NCI-H460 (cell line): ENCODE measurements around the gene PSMD5. TPM values are rescaled to one million over a fixed set of nuclear protein-coding genes. Genes with fewer than 3 reads are reported as not detected.
A peak's percentile ranks its signal among the peaks of the same experiment; 100 is the strongest.
"Not testable (repeated sequence)": the region's sequence is repeated elsewhere in the genome, so short reads cannot be mapped to it uniquely, and the experiment has no call there.

ENCODE experiments used
- DNase-seq: peaks from one replicate; pipeline ENCODE4 v3.0.0-alpha.2; 2016; ENCODE audit warnings: low read depth; ENCODE audit errors: extremely low read depth
- total RNA-seq: library from RNA; depleted of rRNA; stranded (reverse); fragments of >200 nt; shearing (Covaris generic); gene quantifications from 2 replicates; pipeline ENCODE4 v1.2.3, GENCODE V29; 2014

PSMD5 gene
- total RNA-seq, 1 experiment from 2014 or later: 36.9 TPM

DNA sequence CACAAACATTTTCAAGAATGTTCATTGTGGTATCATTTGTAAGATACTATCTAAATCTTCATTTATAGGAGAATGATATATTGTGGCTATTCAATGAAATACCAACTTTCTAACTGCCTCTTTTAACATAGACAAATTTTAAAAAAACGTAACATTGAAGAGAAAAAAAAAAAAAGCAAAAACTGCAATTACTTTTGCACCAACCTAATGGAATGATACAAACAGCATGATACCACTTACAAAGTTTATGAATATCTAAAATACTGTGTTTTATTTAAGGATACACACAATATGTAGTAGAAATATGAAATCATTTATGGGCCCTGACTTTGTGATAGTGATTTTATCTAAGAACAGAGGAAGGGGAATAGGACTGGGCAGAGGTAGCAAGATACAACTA, 24.1 kb downstream of the PSMD5 start:
- DNase-seq: no peak

DNA sequence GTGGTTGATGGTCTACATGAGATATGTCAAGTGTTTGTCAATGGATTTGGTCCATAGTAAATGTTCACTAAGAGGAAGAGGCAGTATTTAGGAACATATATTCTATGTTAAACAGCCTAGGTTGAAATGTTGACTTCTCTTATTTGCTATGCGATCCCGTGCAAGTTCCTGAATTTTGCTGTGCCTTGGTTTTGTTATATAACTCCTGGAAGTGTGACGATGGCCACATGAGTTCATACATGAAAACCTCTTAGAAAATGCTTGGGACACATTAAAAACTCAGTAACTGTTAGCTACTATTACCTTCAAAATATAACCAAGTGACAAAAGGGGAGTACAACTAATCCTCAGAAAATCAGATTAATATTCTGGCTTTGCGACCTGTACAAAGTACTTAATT, 27.6 kb downstream of the PSMD5 start:
- DNase-seq: no peak

DNA sequence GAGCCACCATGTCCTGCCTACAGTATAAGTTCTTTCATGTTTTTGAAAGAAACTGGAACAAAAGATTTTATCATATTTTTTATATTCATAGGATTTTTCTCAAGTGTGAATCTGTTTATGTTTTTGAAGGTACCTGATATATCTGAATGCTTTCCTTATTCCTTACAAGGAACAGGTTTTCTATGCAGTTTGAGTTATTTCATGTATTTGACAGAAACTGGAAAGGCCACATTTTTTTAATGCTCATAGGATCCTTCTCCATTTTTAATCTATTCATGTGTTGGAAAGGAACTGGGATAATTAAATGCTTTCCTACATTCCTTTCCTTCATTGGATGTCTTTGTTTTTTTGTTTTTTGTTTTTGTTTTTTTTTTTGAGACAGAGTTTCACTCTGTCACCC, 33.8 kb downstream of the PSMD5 start:
- DNase-seq: no peak

DNA sequence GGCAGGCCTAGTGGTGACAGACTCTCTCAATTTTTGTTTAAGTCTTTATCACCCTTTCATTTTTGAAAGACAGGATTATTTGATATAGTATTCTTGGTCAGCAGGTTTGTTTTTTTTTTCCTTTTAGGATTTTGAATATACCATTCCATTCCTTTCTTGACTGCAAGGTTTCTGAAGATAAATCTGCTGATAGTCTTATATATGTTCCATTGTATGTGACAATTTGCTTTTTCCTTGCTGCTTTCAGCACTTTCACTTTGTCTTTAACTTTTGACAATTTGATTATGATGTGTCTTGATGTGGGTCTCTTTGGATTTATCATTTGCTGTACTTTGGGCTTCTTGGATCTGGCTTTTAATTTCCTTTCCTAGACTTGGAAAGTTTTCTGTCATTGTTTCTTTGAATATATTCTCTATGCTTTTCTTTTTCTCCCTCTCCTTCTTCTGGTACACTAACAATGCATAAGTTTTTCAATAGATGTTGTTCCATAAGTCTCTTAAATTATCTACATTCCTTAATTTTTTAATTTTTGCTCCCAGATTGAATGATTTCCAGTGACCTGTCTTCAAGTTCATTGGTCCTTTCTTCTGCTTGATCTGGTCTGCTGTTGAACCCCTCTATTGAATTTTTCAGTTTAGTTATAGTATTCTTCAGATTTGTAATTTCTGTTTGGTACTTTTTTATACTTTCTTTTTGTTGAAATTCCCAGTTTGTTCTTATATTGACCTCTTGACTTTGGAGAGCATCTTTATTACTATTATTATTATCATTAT, 34.9 kb downstream of the PSMD5 start:
- DNase-seq: no peak

DNA sequence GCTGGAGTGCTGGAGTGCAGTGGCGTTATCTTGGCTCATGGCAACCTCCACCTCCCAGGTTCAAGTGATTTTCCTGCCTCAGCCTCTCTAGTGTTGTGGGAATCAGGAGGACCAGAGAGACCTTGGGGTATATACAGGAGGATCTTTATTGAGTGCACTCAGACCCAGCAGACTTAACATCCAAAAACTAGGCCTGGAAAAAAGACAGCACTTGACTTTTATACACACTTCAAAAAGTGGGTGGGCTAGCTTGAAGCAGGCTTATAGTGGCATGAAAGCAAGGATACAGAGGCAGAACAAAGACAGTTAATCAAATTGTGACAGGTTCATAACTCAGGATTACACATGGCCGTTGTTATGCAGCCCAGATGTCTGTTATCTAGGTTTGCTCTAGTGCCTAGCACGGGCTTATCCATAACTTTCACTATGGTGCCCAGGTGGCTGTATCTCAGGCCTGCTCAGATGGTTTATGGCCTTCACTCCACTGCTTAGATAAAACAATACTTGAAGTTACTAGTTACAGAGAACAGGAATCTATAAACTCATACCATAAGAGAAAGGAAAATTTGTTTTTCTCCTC, 37.8 kb downstream of the PSMD5 start:
- DNase-seq: not testable (repeated sequence)

DNA sequence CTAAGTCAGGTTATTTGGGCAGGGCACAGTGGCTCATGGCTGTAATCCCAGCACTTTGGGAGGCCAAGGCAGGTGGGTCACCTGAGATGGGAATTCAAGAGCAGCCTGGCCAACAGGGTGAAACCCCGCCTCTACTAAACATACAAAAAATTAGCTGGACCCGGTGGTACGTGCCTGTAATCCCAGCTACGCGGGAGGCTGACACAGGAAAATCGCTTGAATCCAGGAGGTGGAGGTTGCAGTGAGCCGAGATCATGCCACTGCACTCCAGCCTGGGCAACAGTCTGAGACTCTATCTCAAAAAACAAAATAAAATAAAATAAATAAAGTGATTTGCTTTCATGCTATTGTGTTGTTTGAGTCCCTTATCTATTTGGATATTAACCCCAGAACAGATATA, 41.3 kb downstream of the PSMD5 start:
- DNase-seq: no peak

DNA sequence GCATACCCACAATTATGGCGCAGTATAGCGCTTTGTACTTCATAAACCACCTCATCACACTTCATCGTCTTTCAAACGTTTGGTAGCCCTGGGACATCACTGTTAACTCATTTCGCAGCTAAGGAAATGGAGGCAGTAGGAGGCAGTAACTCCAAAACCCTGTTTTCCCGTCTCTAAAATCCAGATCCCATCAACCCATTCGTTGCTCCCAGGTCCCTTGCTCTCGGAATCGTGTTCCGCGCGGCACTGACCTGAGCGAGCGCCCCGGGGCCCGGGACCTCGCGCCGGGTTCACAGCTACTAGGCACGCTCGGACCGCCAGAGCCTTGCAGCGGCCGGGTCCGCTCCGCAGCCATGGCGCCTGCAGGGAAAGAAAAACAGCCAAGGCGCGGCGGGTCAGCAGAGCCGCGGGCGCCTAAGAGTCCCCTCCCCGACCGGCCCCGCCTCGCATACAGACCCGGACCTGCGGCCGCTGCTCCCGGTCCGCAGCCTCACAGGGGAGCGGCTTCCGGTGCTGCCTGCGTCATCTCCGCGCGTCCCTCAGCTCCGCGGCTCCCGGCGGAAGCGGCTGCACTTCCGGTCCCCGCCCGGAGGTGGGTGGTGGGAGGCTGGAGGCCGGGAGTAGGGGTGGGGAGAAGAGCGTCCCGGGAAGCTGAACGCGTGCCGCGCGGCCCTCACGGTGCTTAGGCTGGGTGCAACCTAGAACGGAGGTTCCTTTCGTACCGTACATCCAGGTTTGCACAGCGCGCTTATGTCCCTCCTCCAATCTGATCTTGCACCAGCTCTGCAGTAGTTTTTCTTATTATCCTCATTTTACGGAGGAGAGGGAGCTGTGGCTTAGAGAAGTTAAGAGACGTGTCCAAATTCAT, 49.6 kb downstream of the PSMD5 start, which contains the start of gene FBXW2:
FBXW2 (minus strand) TSS at position 519 of the 868 bp plus-strand sequence. CDS start 5,158 bp downstream, outside the sequence.
- peak; percentile 87 for DNase-seq

DNA sequence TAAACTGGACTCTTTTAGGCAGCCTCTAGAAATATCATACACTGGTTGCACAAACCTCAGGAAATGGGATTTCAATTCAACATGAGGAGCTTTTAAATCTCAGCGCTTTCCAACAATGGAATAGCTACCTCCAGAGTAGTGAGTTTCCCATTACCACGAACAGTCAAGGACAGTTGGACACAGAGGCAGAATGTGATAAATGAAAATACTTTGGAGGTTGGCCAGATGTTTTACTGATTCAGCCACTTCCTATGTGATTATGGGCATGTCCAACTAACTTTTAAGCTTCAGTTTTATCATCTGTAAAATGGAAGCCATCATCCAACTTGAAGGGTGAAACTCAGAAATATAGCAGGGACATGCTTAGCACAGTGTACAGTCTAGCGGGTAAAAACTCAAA, 51.6 kb downstream of the PSMD5 start:
- DNase-seq: no peak

DNA sequence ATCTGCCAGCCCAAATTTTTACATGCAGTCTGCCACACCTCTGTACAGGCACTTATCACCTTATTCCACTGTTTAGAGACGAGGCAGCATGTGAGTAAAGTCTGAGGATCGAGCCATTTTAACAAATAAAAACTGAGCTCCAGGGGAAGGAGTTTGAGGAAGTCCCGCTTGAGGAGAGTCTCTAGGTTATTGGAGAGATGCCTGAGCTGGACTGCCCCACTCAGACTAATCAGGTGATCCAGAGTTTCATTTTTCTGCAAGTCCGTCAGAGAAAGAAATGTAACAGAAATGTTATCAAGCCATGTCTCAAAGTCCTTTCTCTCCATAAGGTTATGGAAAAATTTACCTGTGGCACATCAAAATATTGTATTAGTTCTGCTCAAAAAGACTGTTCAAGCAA, 54.8 kb downstream of the PSMD5 start:
- DNase-seq: no peak

DNA sequence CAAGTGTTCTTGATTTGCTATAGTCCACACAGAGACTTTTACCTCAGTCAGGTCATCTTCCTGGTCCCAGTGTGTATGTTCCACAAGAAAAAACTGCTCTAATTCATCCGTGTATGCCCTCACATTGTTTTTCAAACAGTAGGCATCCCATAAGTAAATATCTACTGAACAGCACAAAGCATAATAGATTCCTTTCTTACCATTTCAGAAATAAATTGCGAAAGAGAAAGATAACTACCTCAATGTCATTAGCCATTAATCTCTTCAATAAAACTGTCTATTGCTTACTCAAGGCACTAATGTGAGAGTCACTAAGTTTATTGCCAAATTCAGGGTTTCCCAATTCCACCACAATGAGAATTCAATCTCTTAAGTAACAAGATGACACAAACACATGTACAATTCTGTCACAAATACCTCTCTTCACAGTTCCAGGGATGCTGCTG, 59.1 kb downstream of the PSMD5 start:
- no peak for DNase-seq

DNA sequence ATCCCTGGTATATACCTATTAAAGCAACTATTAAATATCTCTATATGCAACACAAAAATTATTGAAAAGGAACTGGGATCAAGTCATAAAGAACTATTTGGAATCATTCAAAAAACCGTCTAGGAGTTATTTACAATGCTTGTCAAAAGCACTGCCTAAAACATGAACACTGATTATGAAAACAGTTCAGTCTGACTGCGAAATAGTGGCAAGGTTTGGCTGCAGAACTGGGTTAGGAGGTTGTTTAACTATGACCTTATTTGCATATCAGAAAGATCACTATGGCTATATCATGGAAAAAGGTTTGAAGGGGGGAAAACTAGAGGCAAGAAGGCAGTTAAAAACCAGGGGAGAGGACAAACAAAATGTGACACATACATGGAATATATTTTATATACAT, 61.5 kb downstream of the PSMD5 start:
- DNase-seq: no peak

DNA sequence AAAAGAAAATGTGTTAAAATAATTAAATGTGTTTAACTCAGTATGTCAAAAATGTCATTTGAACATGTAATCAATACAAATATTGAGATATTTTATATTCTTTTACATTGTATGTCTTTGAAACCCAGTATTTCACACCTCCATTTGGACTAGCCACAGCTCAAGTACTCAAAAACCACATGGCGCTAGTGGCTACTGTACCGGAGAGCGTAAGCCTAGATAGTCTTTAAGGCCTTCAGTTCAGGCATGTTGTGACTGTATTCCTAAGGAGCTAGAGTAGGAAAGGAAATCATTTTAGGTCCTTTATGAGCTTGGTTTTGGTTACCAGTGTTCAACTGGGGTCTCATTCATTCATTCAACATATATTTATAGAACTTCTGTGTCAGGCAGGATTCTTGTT, 62.4 kb downstream of the PSMD5 start:
- no peak for DNase-seq

DNA sequence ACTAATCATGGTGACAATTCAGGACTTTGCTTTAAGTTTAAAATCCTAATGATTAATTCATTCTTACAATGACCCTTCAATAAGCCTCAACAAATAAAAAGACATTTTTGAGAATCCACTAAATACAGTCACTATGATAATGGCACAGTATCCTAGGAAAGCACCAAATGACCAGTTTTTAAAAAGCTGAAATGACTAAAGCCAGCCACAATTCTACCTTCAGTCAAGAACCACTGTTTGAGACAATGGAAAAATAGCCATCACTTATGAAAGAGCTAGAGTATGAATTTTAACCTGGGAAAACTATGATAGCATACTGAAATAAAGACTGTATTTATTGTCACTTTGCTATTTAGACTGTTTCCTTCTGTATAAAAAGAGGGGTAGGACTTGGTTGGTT, 63.5 kb downstream of the PSMD5 start:
- no peak for DNase-seq

DNA sequence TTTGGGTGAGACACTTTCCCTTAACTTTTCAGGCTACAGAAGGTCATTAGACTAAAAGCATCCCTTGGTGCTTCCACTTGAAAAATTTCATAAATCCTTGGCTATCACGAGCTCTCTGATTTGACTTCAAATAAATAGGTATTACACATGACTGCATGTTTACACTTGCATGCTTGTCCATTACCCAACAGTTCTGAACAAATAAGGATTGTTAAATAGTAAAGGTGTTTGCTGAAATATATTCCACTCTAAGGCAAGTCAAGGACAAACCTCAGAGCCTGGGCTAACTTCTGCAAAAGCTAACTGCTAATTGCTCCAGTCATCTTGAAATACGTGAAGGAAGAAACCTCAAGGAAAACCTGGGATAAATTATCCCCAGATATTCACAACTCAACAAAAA, 64.0 kb downstream of the PSMD5 start:
- no peak for DNase-seq

DNA sequence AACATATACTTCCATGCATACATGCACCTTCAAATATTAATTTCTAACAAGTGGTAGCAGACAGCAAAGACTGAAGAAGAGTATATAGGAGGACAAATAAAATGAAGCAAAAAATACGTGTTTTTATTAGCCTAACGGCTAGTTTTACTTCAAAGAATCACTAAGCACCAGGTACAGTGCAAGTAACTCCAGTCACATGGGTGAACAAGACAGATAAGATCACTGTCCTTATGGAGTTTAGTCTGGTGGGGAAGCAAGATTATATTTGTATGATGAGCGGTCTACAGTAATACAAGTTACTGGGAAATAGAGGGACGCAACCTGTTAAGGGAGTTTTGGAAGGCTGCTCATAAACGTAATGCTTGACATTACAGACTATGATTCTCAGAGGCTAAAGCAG, 65.5 kb downstream of the PSMD5 start:
- no peak for DNase-seq

DNA sequence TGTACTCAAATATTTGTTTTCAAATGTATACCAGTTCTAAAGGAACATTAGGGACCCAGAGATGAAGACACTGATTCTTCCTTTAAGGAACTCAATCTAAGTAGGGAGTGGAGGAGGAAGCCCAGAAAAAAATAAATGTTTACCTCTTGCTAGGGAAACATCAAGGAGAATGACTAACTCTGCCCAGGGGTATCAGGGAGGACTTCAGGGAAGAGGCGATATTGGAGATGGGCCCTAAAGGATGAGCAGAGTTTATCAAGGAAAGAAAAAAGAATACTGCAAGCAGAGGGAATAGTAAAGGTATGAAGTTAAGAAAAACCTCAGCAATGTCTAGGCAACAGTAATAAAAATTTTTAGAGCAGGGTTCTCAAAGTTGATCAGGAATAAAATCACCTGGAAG, 65.9 kb downstream of the PSMD5 start:
- DNase-seq: no peak

DNA sequence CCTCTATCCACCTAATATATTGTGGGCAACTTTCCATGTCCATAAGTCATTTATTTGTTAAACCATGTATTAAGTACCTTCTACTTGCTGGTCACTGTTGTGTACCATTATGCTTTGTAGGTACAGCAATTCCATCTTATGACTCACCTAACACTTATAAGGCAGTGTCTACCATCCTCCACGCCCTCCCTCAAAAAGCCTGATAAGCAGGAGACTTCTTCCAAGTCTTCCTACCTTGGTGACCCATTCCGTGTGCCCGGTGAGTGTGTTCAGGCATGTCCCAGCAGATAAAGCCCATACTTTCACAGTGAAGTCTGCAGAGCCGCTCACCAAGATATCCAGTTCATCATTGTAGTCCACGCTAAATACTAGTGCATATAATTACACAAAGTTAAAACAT, 66.9 kb downstream of the PSMD5 start:
- DNase-seq: no peak

DNA sequence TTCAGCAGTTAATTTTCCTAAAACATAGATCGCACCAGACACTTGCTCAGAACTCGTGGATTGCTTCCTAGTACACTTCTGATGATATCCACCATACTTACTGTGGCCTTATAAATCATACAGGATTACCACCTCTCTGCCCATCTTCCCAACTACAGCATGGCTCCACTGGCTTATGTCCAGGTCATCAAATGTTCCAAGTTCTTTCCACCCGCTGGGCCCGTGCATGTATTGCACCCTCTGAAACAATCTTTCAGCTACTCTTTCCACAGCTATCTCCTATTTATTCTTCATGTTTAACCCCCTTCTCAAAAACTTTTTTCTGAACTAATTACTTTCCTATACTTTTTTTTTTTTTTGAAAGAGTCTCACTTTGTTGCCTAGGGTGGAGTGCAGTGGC, 68.0 kb downstream of the PSMD5 start:
- no peak for DNase-seq

DNA sequence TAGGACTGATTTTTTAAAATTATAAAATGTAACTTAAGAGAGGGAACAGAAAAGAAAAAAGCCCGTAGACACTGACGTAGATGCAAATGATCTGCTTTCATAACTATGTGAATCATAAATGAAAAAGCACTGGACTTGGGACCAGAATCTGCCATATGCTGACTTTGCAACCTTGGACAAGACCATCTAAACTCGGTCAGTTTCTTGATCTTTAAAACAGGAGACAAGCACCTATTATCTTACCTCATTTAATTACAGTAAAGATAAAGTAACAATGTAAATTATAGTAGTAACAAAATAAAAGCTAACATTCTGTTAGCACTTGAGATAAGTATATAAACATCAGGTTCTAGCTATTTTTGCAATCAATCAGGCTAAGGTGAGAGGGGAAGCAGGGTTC, 69.5 kb downstream of the PSMD5 start:
- DNase-seq: no peak

DNA sequence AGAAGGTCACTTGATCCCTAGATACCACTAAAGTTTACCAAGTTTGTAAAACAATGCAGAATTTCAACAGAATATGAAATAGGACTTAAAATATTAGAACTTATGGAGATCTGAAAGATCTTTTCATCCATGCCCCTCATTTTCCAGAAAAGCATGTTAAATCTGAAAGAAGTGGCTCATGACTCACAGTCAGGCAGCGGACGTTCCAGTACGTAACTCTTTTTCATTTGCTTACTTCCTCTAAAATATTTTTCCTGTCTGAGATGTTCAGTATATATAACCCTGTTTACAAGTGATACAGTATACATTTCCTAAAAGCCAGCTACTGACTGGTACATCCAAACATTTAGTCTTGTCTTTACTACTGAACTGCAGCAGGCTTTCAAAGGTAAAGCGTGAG, 71.8 kb downstream of the PSMD5 start:
- no peak for DNase-seq

DNA sequence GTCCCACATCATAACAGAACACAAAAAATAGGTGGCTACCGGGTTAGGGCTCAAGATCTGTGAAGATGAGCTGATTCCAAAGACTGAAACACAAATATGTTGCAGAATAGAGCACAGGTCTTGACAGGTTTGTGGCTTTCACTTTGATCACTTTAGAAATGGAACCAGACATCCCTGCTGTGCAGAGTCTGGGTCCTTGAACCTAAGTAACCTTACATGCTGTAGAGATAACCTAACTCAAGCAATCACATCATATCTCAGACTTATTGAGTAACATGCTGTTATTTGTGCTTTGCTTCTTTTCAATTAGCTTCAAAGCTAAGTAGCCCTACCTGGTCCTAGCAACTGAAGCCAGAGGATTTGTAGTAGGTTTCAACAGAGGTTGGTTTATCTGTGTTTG, 73.8 kb downstream of the PSMD5 start:
- DNase-seq: no peak

DNA sequence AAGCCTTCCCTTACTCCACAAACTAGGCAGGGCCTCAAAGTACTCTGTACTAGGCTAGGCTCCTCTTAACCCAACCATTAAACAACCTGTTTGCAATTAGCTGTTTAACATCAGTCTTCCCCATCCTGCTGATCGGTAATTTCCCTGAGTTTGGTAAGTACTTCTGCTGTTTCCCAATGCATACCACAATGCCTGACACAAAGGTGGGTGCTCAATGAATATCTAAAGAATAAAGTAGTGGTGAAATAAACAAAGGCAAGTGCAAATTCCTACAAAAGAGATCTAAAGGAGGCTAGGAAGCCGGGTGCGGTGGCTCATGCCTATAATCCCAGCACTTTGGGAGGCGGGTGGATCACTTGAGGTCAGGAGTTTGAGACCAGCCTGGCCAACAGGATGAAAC, 74.5 kb downstream of the PSMD5 start:
- DNase-seq: no peak
